ENCODE results near the gene GPC3. TPM values are rescaled to one million over a fixed set of nuclear protein-coding genes. Genes with fewer than 3 reads are reported as not detected.

GPC3 gene
- total RNA-seq, 2 donors from 2014 or later: 1.9 to 2.0 TPM

DNA sequence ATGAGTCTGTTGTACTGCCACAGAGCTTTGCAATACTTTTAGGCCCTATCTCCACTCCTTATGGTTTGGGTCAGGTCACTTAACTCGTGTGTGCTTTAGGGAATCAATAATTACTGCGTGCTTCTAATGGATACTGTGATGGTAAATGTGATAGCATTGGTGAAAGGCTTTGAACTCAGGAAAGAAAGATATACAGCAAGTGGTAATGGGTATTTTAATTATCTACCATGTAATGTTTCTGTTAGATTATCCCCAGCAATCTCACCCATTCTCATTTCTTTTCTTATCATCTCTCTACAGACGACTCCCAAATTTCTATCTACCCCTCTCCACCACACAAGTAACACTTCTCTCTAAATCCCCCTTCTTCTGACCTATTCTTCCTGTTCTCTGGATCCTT is 128.6 kb downstream of the GPC3 start:
- H3K4me3 ChIP-seq: no peak overlapping the region
- no peak for DNase-seq
- H3K9me3 ChIP-seq: no peaks in the 10 kb centered on the region
- no peaks in the 10 kb centered on the region for H3K4me1 ChIP-seq
- TF ChIP-seq, protein P1, sequence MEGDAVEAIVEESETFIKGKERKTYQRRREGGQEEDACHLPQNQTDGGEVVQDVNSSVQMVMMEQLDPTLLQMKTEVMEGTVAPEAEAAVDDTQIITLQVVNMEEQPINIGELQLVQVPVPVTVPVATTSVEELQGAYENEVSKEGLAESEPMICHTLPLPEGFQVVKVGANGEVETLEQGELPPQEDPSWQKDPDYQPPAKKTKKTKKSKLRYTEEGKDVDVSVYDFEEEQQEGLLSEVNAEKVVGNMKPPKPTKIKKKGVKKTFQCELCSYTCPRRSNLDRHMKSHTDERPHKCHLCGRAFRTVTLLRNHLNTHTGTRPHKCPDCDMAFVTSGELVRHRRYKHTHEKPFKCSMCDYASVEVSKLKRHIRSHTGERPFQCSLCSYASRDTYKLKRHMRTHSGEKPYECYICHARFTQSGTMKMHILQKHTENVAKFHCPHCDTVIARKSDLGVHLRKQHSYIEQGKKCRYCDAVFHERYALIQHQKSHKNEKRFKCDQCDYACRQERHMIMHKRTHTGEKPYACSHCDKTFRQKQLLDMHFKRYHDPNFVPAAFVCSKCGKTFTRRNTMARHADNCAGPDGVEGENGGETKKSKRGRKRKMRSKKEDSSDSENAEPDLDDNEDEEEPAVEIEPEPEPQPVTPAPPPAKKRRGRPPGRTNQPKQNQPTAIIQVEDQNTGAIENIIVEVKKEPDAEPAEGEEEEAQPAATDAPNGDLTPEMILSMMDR (IDR thresholded peaks at IDR 0.05): no peak
- intact Hi-C loops (cut with DNase I): no loop called here
- H3K9ac ChIP-seq (ENCODE audit: low read depth in 2 of 2, low read length in 2 of 2): no peak overlapping the region
- no peak overlapping the region for H3K27ac ChIP-seq
- no peaks in the 10 kb centered on the region for H3K36me3 ChIP-seq
- no peaks in the 10 kb centered on the region for H3K27me3 ChIP-seq

DNA sequence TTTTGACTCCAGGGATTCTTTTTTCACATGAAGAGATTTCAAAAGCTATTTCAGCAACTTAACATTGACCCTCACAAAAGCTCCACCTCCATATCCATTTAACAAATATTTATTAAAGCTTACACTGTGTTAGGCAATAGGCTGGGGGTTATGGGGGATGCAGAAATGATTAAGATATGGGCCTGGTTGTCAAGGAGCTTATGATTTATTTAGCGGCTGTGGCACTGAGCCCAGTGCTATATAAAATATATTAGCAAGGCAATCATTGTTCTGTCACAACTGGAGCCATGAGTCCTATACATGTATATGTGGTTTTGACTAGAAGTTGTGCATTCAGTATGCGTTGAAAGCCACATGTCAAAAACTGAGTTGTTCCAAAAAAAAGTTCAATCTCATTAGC is 131.1 kb downstream of the GPC3 start:
- no peaks in the 10 kb centered on the region for H3K9me3 ChIP-seq
- TF ChIP-seq, protein P1 (IDR thresholded peaks at IDR 0.05): no peak
- DNase-seq: no peak
- H3K9ac ChIP-seq (ENCODE audit: low read depth in 2 of 2, low read length in 2 of 2): no peak overlapping the region
- intact Hi-C loops (cut with DNase I): no loop called here
- no peak overlapping the region for H3K4me3 ChIP-seq
- H3K27me3 ChIP-seq: no peaks in the 10 kb centered on the region
- no peaks in the 10 kb centered on the region for H3K36me3 ChIP-seq
- H3K27ac ChIP-seq: no peak overlapping the region
- no peaks in the 10 kb centered on the region for H3K4me1 ChIP-seq

- H3K27me3 ChIP-seq: no peaks in the 10 kb centered on the region
- no peak for DNase-seq
- intact Hi-C loops (cut with DNase I): no loop called here
- no peak overlapping the region for H3K27ac ChIP-seq
- H3K36me3 ChIP-seq: no peaks in the 10 kb centered on the region
- H3K4me3 ChIP-seq: no peak overlapping the region
- no peaks in the 10 kb centered on the region for H3K4me1 ChIP-seq
- TF ChIP-seq, protein P1 (IDR thresholded peaks at IDR 0.05): no peak
- no peak overlapping the region for H3K9ac ChIP-seq (ENCODE audit: low read depth in 2 of 2, low read length in 2 of 2)
- H3K9me3 ChIP-seq: no peaks in the 10 kb centered on the region
Observed at GRCh38 chrX:133852837-133853356, 132.5 kb downstream of the GPC3 start.

GRCh38 chrX:133852401-133852800 is 133.0 kb downstream of the GPC3 start:
- Histone ChIP-seq H3K27me3 (no peaks in the 10 kb centered on the region), H3K4me1 (no peaks in the 10 kb centered on the region), H3K9ac (ENCODE audit: low read depth in 2 of 2, low read length in 2 of 2) (no peak overlapping the region), H3K27ac (no peak overlapping the region), H3K36me3 (no peaks in the 10 kb centered on the region), H3K9me3 (no peaks in the 10 kb centered on the region), H3K4me3 (no peak overlapping the region)
- TF ChIP-seq, protein P1 (IDR thresholded peaks at IDR 0.05): no peak
- DNase-seq: no peak
- intact Hi-C loops (cut with DNase I): no loop called here

DNA sequence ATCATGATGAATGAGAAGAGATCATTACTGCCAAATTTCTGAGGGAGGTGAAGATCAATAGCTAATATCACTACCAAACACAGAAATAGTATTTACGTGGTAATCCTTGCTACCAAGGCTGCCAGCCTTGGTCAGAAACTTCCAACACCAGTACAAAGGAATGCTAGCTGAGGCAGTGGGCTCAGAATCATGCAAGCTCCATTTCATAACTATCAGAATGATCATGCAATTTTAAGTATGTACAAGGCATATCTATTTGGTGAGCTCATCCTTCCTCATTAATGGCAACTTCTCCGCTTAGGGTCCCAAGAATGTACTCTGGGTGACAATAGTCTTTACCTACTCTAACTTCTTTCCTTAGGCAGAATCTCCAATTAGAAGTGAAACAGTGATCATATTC is 135.0 kb downstream of the GPC3 start:
- H3K4me3 ChIP-seq: no peak overlapping the region
- H3K9me3 ChIP-seq: no peaks in the 10 kb centered on the region
- intact Hi-C loops (cut with DNase I): no loop called here
- DNase-seq: no peak
- H3K36me3 ChIP-seq: no peaks in the 10 kb centered on the region
- H3K27me3 ChIP-seq: no peaks in the 10 kb centered on the region
- no peak overlapping the region for H3K9ac ChIP-seq (ENCODE audit: low read depth in 2 of 2, low read length in 2 of 2)
- no peaks in the 10 kb centered on the region for H3K4me1 ChIP-seq
- H3K27ac ChIP-seq: no peak overlapping the region
- TF ChIP-seq, protein P1 (IDR thresholded peaks at IDR 0.05): no peak
